ENCODE data around the gene IGF1R. TPM values are rescaled to one million over a fixed set of nuclear protein-coding genes. Genes with fewer than 3 reads are reported as not detected.

Gene IGF1R
- total and polyA plus RNA-seq, 4 donors: 5.9 to 154 (median 27.6) TPM

- Histone ChIP-seq H3K36me3 (ENCODE audit: control insufficient read depth in 4 of 4, insufficient read depth in 4 of 4, low read length in 4 of 4) (peaks cover 0 to 2% (median 0%) of the 10 kb centered on the region in 4 donors), H3K4me1 (ENCODE audit: control insufficient read depth in 5 of 5, insufficient read depth in 5 of 5, low read length in 5 of 5) (peaks cover 0 to 10% (median 1%) of the 10 kb centered on the region in 5 donors), H3K4me3 (no peak overlapping the region), H3K27me3 (ENCODE audit: control insufficient read depth in 3 of 3, insufficient read depth in 3 of 3, low read length in 2 of 3) (no peaks in the 10 kb centered on the region), H3K27ac (ENCODE audit: low read depth in 1 of 2, low read length in 1 of 2) (no peak overlapping the region), H3K9ac (ENCODE audit: insufficient read depth in 1 of 2, low read length in 2 of 2) (no peak overlapping the region), H3K9me3 (ENCODE audit: control insufficient read depth in 4 of 4, insufficient read depth in 3 of 4, low read length in 3 of 4) (peaks cover 0 to 21% (median 19%) of the 10 kb centered on the region in 4 donors)
- no peak for ATAC-seq (ENCODE audit: insufficient read depth, low FRiP score)
- TF ChIP-seq, protein P1, sequence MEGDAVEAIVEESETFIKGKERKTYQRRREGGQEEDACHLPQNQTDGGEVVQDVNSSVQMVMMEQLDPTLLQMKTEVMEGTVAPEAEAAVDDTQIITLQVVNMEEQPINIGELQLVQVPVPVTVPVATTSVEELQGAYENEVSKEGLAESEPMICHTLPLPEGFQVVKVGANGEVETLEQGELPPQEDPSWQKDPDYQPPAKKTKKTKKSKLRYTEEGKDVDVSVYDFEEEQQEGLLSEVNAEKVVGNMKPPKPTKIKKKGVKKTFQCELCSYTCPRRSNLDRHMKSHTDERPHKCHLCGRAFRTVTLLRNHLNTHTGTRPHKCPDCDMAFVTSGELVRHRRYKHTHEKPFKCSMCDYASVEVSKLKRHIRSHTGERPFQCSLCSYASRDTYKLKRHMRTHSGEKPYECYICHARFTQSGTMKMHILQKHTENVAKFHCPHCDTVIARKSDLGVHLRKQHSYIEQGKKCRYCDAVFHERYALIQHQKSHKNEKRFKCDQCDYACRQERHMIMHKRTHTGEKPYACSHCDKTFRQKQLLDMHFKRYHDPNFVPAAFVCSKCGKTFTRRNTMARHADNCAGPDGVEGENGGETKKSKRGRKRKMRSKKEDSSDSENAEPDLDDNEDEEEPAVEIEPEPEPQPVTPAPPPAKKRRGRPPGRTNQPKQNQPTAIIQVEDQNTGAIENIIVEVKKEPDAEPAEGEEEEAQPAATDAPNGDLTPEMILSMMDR (IDR thresholded peaks at IDR 0.05; ENCODE audit: control extremely low read depth, extremely low read depth): no peak
- WGBS, 2 donors: 94 to 98% methylated on average over 4 of the region's 4 CpGs
- DNase-seq: no peak
Observed at GRCh38 chr15:98830034-98830634, 181.8 kb downstream of the IGF1R start.

GRCh38 chr15:98834976-98835375 is 186.6 kb downstream of the IGF1R start:
- no peaks in the 10 kb centered on the region for H3K36me3 ChIP-seq (ENCODE audit: control insufficient read depth in 4 of 4, insufficient read depth in 4 of 4, low read length in 4 of 4)
- H3K4me3 ChIP-seq: no peak overlapping the region
- H3K9ac ChIP-seq (ENCODE audit: insufficient read depth in 1 of 2, low read length in 2 of 2): no peak overlapping the region
- H3K4me1 ChIP-seq (ENCODE audit: control insufficient read depth in 5 of 5, insufficient read depth in 5 of 5, low read length in 5 of 5): peaks cover 0 to 12% (median 3%) of the 10 kb centered on the region in 5 donors
- WGBS, 2 donors: 76 to 79% methylated on average over 1 of the region's 1 CpG
- ATAC-seq (ENCODE audit: insufficient read depth, low FRiP score) (no peak), DNase-seq (no peak)
- H3K9me3 ChIP-seq (ENCODE audit: control insufficient read depth in 4 of 4, insufficient read depth in 3 of 4, low read length in 3 of 4): peaks cover 0 to 14% (median 12%) of the 10 kb centered on the region in 4 donors
- H3K27me3 ChIP-seq (ENCODE audit: control insufficient read depth in 3 of 3, insufficient read depth in 3 of 3, low read length in 2 of 3): no peaks in the 10 kb centered on the region
- TF ChIP-seq, protein P1 (IDR thresholded peaks at IDR 0.05; ENCODE audit: control extremely low read depth, extremely low read depth): no peak
- H3K27ac ChIP-seq (ENCODE audit: low read depth in 1 of 2, low read length in 1 of 2): no peak overlapping the region

DNA sequence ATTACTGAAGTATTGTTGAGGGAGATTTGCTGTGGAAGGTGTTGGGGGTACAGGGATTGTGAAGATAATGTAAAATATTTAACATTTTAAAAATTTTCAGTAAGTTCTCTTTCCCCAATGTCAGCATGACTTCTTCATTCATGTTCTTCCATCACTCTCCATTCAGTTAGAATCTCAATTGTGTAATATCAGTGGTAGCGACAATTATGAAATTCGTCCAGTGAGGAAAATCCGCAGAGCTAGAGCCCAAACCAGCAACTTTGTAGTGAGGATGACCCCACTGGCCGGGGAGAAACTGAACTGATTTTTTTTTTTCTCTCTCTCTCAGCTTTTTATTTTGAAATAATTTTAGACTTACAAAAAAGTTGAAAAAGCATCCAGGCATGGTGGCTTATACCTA is 187.5 kb downstream of the IGF1R start:
- peaks cover 0 to 12% (median 4%) of the 10 kb centered on the region in 5 donors for H3K4me1 ChIP-seq (ENCODE audit: control insufficient read depth in 5 of 5, insufficient read depth in 5 of 5, low read length in 5 of 5)
- TF ChIP-seq, protein P1 (IDR thresholded peaks at IDR 0.05; ENCODE audit: control extremely low read depth, extremely low read depth): no peak
- H3K4me3 ChIP-seq: no peak overlapping the region
- H3K36me3 ChIP-seq (ENCODE audit: control insufficient read depth in 4 of 4, insufficient read depth in 4 of 4, low read length in 4 of 4): no peaks in the 10 kb centered on the region
- 35 to 63% methylated on average over 4 of the region's 4 CpGs for WGBS, 2 donors
- H3K9ac ChIP-seq (ENCODE audit: insufficient read depth in 1 of 2, low read length in 2 of 2): no peak overlapping the region
- H3K27ac ChIP-seq (ENCODE audit: low read depth in 1 of 2, low read length in 1 of 2): no peak overlapping the region
- H3K9me3 ChIP-seq (ENCODE audit: control insufficient read depth in 4 of 4, insufficient read depth in 3 of 4, low read length in 3 of 4): peaks cover 0 to 10% (median 6%) of the 10 kb centered on the region in 4 donors
- peak in 1 of 3 donors; percentile 62 for DNase-seq
- H3K27me3 ChIP-seq (ENCODE audit: control insufficient read depth in 3 of 3, insufficient read depth in 3 of 3, low read length in 2 of 3): no peaks in the 10 kb centered on the region
- ATAC-seq (ENCODE audit: insufficient read depth, low FRiP score): no peak

All from lung (tissue), 12 donors.